KG1 (cell line): ENCODE results near the gene SYPL1.

ENCODE experiments used
- DNase-seq: peaks from one replicate; lab custom pipeline; 2025; lab: John Stamatoyannopoulos, UW

SYPL1 gene

GRCh38 chr7:106121189-106121810 lies 9.2 kb upstream of the SYPL1 start:
- DNase-seq, result no peak

GRCh38 chr7:106120500-106120899 lies 8.4 kb upstream of the SYPL1 start:
- no peak for DNase-seq

- DNase-seq, result no peak
Measured at GRCh38 chr7:106119719-106120118, 7.6 kb upstream of the SYPL1 start.

- DNase-seq, result no peak
Measured at GRCh38 chr7:106117786-106118544, 5.9 kb upstream of the SYPL1 start.

- no peak for DNase-seq
Measured at GRCh38 chr7:106116161-106116704, 4.1 kb upstream of the SYPL1 start.

- no peak for DNase-seq
Measured at GRCh38 chr7:106114716-106115383, 2.7 kb upstream of the SYPL1 start.

GRCh38 chr7:106112972-106113421 lies 885 bp upstream of the SYPL1 start:
- DNase-seq, result no peak

GRCh38 chr7:106111655-106112117 lies 426 bp downstream of the SYPL1 start:
- no peak for DNase-seq

GRCh38 chr7:106110885-106111654 lies 1.0 kb downstream of the SYPL1 start:
- DNase-seq, result no peak

- DNase-seq, result no peak
Measured at GRCh38 chr7:106110238-106110560, 1.9 kb downstream of the SYPL1 start.

- no peak for DNase-seq
Measured at GRCh38 chr7:106109521-106110237, 2.4 kb downstream of the SYPL1 start.

- no peak for DNase-seq
Measured at GRCh38 chr7:106108991-106109390, 3.1 kb downstream of the SYPL1 start.

GRCh38 chr7:106104721-106105260 lies 7.3 kb downstream of the SYPL1 start:
- no peak for DNase-seq

- DNase-seq, result no peak
Measured at GRCh38 chr7:106102387-106102966, 9.6 kb downstream of the SYPL1 start.

- DNase-seq, result no peak
Measured at GRCh38 chr7:106101726-106102125, 10.4 kb downstream of the SYPL1 start.

- DNase-seq, result no peak
Measured at GRCh38 chr7:106100863-106101629, 11.1 kb downstream of the SYPL1 start.

GRCh38 chr7:106099539-106099938 lies 12.6 kb downstream of the SYPL1 start:
- no peak for DNase-seq

- DNase-seq, result no peak
Measured at GRCh38 chr7:106098889-106099288, 13.2 kb downstream of the SYPL1 start.

- no peak for DNase-seq
Measured at GRCh38 chr7:106095634-106096033, 16.5 kb downstream of the SYPL1 start.

GRCh38 chr7:106094780-106095179 lies 17.3 kb downstream of the SYPL1 start:
- no peak for DNase-seq
